Skeletal muscle satellite cell (primary cell): ENCODE measurements around the gene CDC6.

Experiments
- H3K27me3 ChIP-seq: 2 replicates; pipeline ENCODE4 v1.7.0; 2013; ENCODE audit warnings: low read length; ENCODE audit not compliant: control insufficient read depth, insufficient read depth
- H3K36me3 ChIP-seq: 2 replicates; pipeline ENCODE4 v1.7.0; 2013; ENCODE audit warnings: mild to moderate bottlenecking, control low read depth, low read length; ENCODE audit not compliant: insufficient read depth
- H3K4me1 ChIP-seq: 2 replicates; pipeline ENCODE4 v1.7.0; 2013; ENCODE audit warnings: low read length; ENCODE audit not compliant: control insufficient read depth, insufficient read depth
- H3K4me2 ChIP-seq: 2 replicates; pipeline ENCODE4 v1.7.0; 2013; ENCODE audit warnings: mild to moderate bottlenecking, low read length
- H3K4me3 ChIP-seq: 2 replicates; pipeline ENCODE4 v1.7.0; 2013; ENCODE audit warnings: low read length
- H3K9ac ChIP-seq: 2 replicates; pipeline ENCODE4 v1.7.0; 2013; ENCODE audit warnings: mild to moderate bottlenecking, low read depth, low read length, moderate library complexity
- H3K9me3 ChIP-seq: replicated peaks from 2 replicates; pipeline ENCODE4 v1.7.0; 2013; ENCODE audit warnings: mild to moderate bottlenecking, control low read depth, low read length

Gene CDC6

DNA sequence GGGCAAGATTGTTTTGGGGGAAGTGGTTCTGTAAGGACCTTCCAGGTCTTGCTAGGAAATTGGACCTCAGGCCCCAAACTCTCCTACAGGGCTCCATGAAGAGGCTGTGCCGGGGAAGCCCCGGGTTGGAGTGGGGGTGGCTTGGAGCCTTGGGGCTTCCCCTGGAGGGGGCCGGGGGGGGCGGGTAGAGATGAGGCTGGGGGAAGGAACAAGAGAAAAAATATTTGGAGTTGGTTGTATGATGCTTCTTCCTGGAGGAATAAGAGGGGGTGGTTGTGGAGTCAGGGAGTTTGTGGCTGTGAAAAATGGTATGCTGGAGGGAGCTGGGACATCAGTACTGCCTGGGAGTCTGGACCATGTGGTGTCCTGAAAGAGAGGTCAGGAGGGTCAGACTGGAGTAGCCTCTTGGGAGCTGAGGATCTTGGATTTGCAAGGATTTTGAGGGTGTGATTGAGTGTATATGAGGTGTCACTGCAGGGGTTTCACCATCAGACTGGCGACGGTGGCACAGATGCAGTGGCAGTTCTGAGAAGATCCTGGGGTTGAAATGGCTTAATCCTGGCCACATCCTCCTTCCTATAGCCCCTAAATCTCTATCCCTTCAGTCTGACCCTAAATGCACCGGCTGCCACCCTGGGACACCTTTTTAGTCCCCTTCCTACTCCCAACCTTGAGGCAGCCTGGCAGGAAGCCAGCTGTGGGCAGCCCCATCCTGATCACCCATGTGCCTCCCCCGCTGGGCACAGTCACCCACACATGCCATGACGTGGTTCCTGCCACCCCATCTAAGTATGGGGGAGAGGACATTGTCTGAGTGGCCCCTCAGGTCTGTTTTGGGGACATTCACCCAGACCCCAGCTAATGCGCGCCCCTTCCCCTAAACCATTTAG is 32.2 kb downstream of the CDC6 start:
- Histone ChIP-seq H3K4me1 (peaks cover 80% of the 10 kb centered on the region), H3K27me3 (no peaks in the 10 kb centered on the region), H3K9ac (peak overlapping the region; percentile 97), H3K9me3 (no peaks in the 10 kb centered on the region), H3K36me3 (no peaks in the 10 kb centered on the region), H3K4me2 (peak overlapping the region; percentile 96), H3K4me3 (peak overlapping the region; percentile 90)

- peak overlapping the region; percentile 90 for H3K4me3 ChIP-seq
- H3K4me2 ChIP-seq = peak overlapping the region; percentile 96
- H3K9me3 ChIP-seq = no peaks in the 10 kb centered on the region
- H3K9ac ChIP-seq = peak overlapping the region; percentile 80
- no peaks in the 10 kb centered on the region for H3K27me3 ChIP-seq
- no peaks in the 10 kb centered on the region for H3K36me3 ChIP-seq
- peaks cover 79% of the 10 kb centered on the region for H3K4me1 ChIP-seq
Measured at GRCh38 chr17:40320756-40321523, 33.3 kb downstream of the CDC6 start.

- H3K4me3 ChIP-seq = peak overlapping the region; percentile 90
- H3K9ac ChIP-seq = peak overlapping the region; percentile 80
Measured at GRCh38 chr17:40321524-40321929, 33.8 kb downstream of the CDC6 start.

DNA sequence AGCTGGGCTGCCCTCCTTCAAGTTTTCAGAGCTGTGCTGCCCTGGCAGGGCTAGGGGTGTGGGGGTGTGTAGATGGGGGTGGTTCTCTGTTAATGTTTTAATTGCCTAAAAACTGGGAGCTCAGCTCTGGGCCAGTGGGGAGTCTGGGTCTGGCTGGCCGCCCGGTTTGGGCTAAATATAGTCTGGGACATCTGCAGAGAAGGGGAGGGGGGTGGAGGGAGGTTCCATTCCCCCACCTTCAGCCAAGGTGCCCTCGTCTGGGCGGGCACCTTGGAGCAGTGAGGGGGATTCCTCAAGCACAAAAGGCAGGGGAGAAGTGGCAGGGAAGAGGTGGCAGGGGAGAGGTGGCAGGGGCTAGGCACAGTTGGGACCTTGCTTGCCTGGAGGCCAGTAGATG is 34.3 kb downstream of the CDC6 start:
- H3K4me3 ChIP-seq = peak overlapping the region; percentile 90

More at GRCh38 chr17:40321524-40321929, 33.8 kb downstream of the CDC6 start:
- Histone ChIP-seq H3K4me1 (peaks cover 79% of the 10 kb centered on the region), H3K36me3 (no peaks in the 10 kb centered on the region), H3K27me3 (no peaks in the 10 kb centered on the region), H3K9me3 (no peaks in the 10 kb centered on the region), H3K4me2 (peak overlapping the region; percentile 96)

DNA sequence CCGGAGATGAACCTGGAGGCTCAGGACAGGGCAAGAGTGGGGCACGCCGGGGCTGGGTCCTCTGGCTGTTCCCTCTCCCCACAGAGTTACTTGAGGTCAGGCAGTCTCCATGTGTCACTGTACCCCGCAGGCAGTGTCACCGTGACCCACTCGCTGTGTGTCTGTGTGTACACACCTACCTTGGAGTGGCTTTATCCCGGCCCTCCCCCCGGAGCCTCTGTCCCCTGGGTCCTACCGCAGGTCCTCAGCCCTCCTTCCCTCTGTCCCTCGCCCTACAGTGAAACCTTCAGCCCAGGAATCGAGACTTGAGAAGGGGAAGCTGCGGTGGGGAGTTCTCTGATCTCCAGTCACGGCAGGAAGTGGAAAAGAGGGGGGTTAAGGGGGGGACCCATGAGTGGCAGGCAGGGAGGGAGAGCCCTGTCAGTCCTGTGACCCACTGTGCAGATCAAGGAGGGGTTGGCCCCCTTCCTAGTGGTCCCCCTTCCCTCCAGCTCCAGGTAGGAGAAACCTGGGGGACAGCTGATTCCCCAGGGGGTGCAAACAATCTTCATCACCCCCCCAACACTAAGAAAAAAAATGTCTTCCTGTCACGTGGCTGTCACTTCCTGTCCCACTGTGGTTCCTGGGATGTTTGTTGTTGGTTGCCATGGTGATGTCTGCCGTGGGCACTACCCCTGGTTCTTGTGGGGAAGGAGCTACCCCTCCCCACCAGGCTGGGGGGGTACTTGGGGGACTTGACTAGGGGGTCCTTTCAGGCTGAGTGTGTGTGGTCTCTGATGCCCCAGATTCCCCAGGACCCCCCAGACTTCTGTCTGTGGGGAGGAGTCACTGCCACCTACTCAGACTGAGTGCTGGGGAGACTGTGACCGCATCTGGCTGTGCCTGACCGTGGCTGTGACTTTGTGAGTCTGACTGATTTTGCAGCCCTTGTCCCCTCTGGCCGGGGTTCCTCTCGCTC is 35.0 kb downstream of the CDC6 start:
- Histone ChIP-seq H3K9me3 (no peaks in the 10 kb centered on the region), H3K36me3 (no peaks in the 10 kb centered on the region), H3K9ac (peak overlapping the region; percentile 80), H3K4me2 (peak overlapping the region; percentile 96), H3K4me1 (peaks cover 79% of the 10 kb centered on the region), H3K27me3 (no peaks in the 10 kb centered on the region), H3K4me3 (peak overlapping the region; percentile 90)

More for the DNA sequence above, 34.3 kb downstream of the CDC6 start:
- H3K9ac ChIP-seq = peak overlapping the region; percentile 80
- H3K27me3 ChIP-seq = no peaks in the 10 kb centered on the region
- no peaks in the 10 kb centered on the region for H3K9me3 ChIP-seq
- peaks cover 79% of the 10 kb centered on the region for H3K4me1 ChIP-seq
- H3K4me2 ChIP-seq = peak overlapping the region; percentile 96
- H3K36me3 ChIP-seq = no peaks in the 10 kb centered on the region

DNA sequence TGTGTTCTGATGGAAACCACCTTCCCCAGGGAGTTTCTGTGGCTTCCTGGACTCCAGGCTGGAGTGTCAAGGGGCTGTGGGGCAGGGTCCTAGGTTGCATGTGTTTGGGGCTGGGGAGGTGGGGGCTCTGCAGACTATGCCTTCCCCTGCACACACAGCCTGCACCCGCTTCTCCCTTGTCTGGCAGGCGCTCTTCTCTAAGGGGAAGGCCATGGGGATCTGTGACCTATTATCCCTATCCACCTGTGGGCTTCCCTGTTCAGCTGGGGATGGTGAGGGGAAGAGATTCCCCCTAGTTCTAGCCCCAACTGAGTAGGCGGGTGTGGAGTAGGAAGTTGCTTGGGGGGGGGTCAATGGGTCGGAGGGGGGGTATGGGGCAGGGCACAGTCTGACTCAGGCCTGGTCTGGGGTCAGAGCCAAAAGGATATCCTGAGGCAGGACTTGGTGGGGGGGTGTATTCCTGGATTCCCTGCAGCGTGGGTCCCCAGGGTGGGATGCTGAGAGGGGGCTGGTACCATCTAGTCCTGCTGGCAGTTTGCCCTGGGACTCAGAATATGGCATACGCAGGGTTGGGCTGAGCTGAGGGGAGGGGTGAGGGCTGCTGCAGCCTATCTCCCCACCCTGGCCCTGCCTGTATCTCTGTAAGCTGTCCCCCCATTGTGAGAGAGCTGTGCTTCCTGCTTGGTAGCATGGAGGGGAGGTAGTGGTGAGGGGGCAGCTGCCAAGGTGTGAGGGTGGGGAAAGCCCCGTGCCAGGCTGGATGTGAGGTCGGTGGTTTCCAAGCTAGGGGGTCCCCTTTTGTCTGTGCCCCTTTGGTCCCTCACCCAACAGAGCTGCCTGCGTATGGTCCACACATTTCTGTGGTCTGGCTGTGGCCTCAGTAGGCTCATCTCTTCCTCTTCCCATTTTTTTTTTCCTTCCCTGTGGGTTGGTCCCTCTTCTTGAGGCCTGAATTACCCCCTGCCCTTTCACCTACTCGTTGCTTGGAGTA is 36.0 kb downstream of the CDC6 start:
- Histone ChIP-seq H3K4me1 (peaks cover 86% of the 10 kb centered on the region), H3K27me3 (no peaks in the 10 kb centered on the region), H3K9ac (peak overlapping the region; percentile 80), H3K36me3 (no peaks in the 10 kb centered on the region), H3K4me2 (peak overlapping the region; percentile 96), H3K9me3 (no peaks in the 10 kb centered on the region), H3K4me3 (peak overlapping the region; percentile 90)

- Histone ChIP-seq H3K9ac (peak overlapping the region; percentile 18), H3K4me2 (peak overlapping the region; percentile 58), H3K4me3 (no peak overlapping the region), H3K36me3 (no peaks in the 10 kb centered on the region), H3K27me3 (no peaks in the 10 kb centered on the region), H3K9me3 (no peaks in the 10 kb centered on the region), H3K4me1 (peaks cover 86% of the 10 kb centered on the region)
Measured at GRCh38 chr17:40325156-40326013, 37.7 kb downstream of the CDC6 start.

DNA sequence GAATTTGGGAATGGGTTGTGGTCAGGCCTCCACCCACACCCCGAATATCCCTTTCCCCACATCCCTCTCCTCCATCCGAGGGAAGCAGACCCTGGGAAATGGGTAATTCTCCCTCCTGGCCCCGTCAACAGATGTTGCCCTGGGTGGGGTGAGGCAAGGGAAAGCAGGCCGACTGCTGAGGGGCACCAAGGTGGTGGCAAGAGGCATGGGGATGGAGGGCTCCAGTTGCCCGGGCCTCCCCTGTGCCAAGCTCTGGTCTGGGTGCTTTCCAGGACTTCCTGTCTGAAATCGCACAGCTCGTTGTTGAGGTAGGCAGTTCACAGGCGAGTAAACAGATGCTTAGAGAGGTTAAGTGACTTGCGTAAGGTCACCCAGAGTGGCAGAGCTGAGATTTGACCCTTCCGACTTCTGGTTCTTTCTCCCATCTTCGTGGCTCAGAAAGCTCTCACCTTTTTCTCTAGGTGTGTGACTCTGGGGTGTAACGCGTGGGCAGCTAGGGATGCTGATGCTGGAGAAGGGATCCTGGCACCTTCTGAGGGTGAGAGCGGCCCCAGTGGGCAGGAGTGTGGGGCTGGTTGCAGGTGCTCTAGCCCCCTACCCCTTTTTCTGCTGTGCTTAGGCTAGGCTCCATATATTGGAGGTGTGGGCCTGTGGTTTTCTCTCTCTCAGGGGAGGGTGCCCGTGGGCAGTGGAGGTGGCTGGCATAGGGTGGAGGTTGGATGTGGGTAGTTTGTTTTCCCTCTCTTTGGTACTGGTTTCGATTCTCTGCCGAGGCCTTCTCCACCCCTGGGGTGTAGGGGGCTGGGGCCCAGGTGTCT is 38.5 kb downstream of the CDC6 start:
- H3K4me2 ChIP-seq = peak overlapping the region; percentile 58
- H3K27me3 ChIP-seq = no peaks in the 10 kb centered on the region
- peak overlapping the region; percentile 18 for H3K9ac ChIP-seq
- H3K4me1 ChIP-seq = peaks cover 86% of the 10 kb centered on the region
- H3K4me3 ChIP-seq = peak overlapping the region; percentile 42
- H3K36me3 ChIP-seq = peaks cover 4% of the 10 kb centered on the region
- H3K9me3 ChIP-seq = no peaks in the 10 kb centered on the region

DNA sequence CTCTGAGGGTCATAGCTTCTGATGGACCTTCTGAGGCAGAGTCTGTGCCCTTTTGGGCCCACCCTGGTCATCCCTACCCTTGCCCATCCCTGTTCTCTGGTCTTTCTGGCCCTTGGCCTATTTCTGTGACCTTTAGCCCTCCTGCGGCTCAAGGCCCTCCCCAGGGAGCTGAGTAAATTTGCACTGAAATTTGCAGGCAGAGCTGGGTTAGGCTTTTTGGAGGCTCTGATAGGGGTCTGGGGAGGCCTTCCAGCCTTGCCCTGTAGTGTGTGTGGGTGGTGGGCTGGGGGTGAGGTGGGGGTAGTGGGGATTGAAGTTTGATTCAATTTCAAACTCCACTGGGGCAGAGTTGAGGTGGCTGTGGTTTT is 39.1 kb downstream of the CDC6 start:
- H3K4me3 ChIP-seq = peak overlapping the region; percentile 42
- H3K9ac ChIP-seq = no peak overlapping the region
- peaks cover 10% of the 10 kb centered on the region for H3K36me3 ChIP-seq
- H3K27me3 ChIP-seq = no peaks in the 10 kb centered on the region
- no peaks in the 10 kb centered on the region for H3K9me3 ChIP-seq
- peak overlapping the region; percentile 58 for H3K4me2 ChIP-seq
- peaks cover 86% of the 10 kb centered on the region for H3K4me1 ChIP-seq
